SK-N-SH treated with all-trans-retinoic acid at 6 μM for 48 hours (cell line): Measurements from ENCODE around the gene GNG13.

Experiments
- ATAC-seq: fragments of 200-7000 bp; cut with Tn5 transposase; 3 replicates; pipeline ENCODE4 v1.9.1; 2020; ENCODE audit warnings: mild to moderate bottlenecking, moderate library complexity
- BACH2 ChIP-seq: fragments of 250-450 bp; sonication (Bioruptor Pico); IDR thresholded peaks from 2 replicates; pipeline ENCODE4 v1.9.0; 2021; ENCODE audit warnings: mild to moderate bottlenecking, borderline replicate concordance
- CREB5 ChIP-seq: fragments of 250-450 bp; sonication (Bioruptor Pico); IDR thresholded peaks from 2 replicates; pipeline ENCODE4 v1.5.1; 2020; ENCODE audit warnings: low read depth, mild to moderate bottlenecking, moderate library complexity
- ESRRG ChIP-seq: fragments of 250-450 bp; sonication (Bioruptor Pico); IDR thresholded peaks from 2 replicates; pipeline ENCODE4 v1.6.1; 2021; ENCODE audit warnings: mild to moderate bottlenecking
- GLIS3 ChIP-seq: fragments of 250-450 bp; sonication (Bioruptor Pico); IDR thresholded peaks from 2 replicates; pipeline ENCODE4 v1.5.0; 2020; ENCODE audit warnings: mild to moderate bottlenecking, moderate library complexity
- OSR1 ChIP-seq: fragments of 250-450 bp; sonication (Bioruptor Pico); IDR thresholded peaks from 2 replicates; pipeline ENCODE4 v1.8.0; 2022; ENCODE audit warnings: moderate library complexity, mild to moderate bottlenecking, inconsistent platforms
- PATZ1 ChIP-seq: fragments of 250-450 bp; sonication (Bioruptor Pico); IDR thresholded peaks from 2 replicates; pipeline ENCODE4 v1.8.0; 2020; ENCODE audit warnings: mild to moderate bottlenecking, moderate library complexity, borderline replicate concordance
- POU6F1 ChIP-seq: fragments of 250-450 bp; sonication (Bioruptor Pico); IDR thresholded peaks from 2 replicates; pipeline ENCODE4 v1.8.0; 2021; ENCODE audit warnings: low read depth, mild to moderate bottlenecking, moderate library complexity, borderline replicate concordance
- RARB ChIP-seq: fragments of 250-450 bp; sonication (Bioruptor Pico); IDR thresholded peaks from 2 replicates; pipeline ENCODE4 v1.8.0; 2021; ENCODE audit warnings: mild to moderate bottlenecking, moderate library complexity
- SNAI2 ChIP-seq: fragments of 250-450 bp; sonication (Bioruptor Pico); IDR thresholded peaks from 2 replicates; pipeline ENCODE4 v1.5.0; 2020; ENCODE audit warnings: mild to moderate bottlenecking, moderate library complexity
- TOX ChIP-seq: fragments of 250-450 bp; sonication (Bioruptor Pico); IDR thresholded peaks from 2 replicates; pipeline ENCODE4 v1.8.0; 2021; ENCODE audit warnings: mild to moderate bottlenecking, moderate library complexity, borderline replicate concordance
- ZC3H10 ChIP-seq: fragments of 250-450 bp; sonication (Bioruptor Pico); IDR thresholded peaks from 2 replicates; pipeline ENCODE4 v1.5.1; 2021; ENCODE audit warnings: mild to moderate bottlenecking, moderate library complexity
- ZNF8 ChIP-seq: fragments of 450-650 bp; formaldehyde crosslinking; IDR thresholded peaks from 2 replicates; pipeline ENCODE4 v1.5.0; 2020; ENCODE audit warnings: mild to moderate bottlenecking, moderate library complexity

The GNG13 gene

GRCh38 chr16:750485-750884 lies 50.0 kb downstream of the GNG13 start (continued):
- TF ChIP-seq POU6F1 (CRISPR knock-in tag), result no peak
- TF ChIP-seq, all 23 proteins: peak for 0

- TF ChIP-seq SNAI2 (no peak), ZNF8 (CRISPR knock-in tag) (no peak), GLIS3 (CRISPR knock-in tag) (no peak), RARB (CRISPR knock-in tag) (no peak), PATZ1 (CRISPR knock-in tag) (no peak), BACH2 (no peak), ESRRG (CRISPR knock-in tag) (no peak), ZC3H10 (CRISPR knock-in tag) (no peak), OSR1 (CRISPR knock-in tag) (no peak), CREB5 (CRISPR knock-in tag) (no peak), POU6F1 (CRISPR knock-in tag) (no peak), TOX (CRISPR knock-in tag) (no peak)
- peak; percentile 79 for ATAC-seq
Observed at GRCh38 chr16:749010-749409, 51.5 kb downstream of the GNG13 start.
